GM12892 (cell line): ENCODE measurements around the gene C1orf167.

ENCODE experiments used
- DNase-seq: peaks from one replicate; pipeline ENCODE4 v3.0.0; 2011; ENCODE audit not compliant: insufficient read length
- FAIRE-seq: peaks from 2 replicates; lab custom pipeline; 2011; peaks lifted over from hg19 to GRCh38; lab: Jason Lieb, UNC
- POLR2A ChIP-seq: IDR thresholded peaks from 2 replicates; pipeline ENCODE4 v1.6.1; 2011; ENCODE audit warnings: low read depth, low read length, control low read depth
- POLR2AphosphoS5 ChIP-seq: IDR thresholded peaks from 2 replicates; pipeline ENCODE4 v1.6.1; 2011; ENCODE audit warnings: low read depth, low read length, control low read depth
- TAF1 ChIP-seq: IDR thresholded peaks from 2 replicates; pipeline ENCODE4 v1.6.1; 2011; ENCODE audit warnings: low read depth, mild to moderate bottlenecking, control low read depth, low read length, borderline replicate concordance

C1orf167 gene

GRCh38 chr1:11738096-11738495 lies 23.9 kb upstream of the C1orf167 start:
- no peak for FAIRE-seq
- no peak for DNase-seq
- TF ChIP-seq TAF1 (no peak), POLR2AphosphoS5 (no peak), POLR2A (no peak)

- no peak for DNase-seq
- TF ChIP-seq POLR2AphosphoS5 (no peak), TAF1 (no peak), POLR2A (no peak)
- FAIRE-seq, result no peak
Observed at GRCh38 chr1:11738783-11739182, 23.2 kb upstream of the C1orf167 start.

- TF ChIP-seq TAF1, result no peak
- DNase-seq (no peak), FAIRE-seq (no peak)
Observed at GRCh38 chr1:11740258-11741192, 21.5 kb upstream of the C1orf167 start.

DNA sequence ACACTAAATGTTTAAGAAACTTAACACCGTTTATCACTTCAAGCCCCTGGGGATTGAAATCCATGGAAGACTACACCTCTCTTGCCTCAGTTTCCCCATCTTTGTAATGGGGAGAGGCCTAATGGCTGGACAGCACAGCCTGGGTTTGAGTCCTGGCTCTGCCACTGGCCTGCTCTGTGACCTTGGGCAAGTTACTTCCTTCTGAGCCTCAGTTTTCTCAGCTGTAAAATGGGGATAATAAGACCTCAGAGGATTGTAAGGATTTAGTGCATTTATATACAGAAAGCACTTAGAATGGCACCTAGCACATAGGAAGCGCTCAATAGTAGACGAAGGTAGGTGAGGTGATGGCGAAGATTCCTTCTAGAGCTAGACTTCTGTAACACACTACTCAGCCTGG lies 20.5 kb upstream of the C1orf167 start:
- DNase-seq (no peak), FAIRE-seq (no peak)
- TF ChIP-seq POLR2A (no peak), TAF1 (no peak), POLR2AphosphoS5 (no peak)

DNA sequence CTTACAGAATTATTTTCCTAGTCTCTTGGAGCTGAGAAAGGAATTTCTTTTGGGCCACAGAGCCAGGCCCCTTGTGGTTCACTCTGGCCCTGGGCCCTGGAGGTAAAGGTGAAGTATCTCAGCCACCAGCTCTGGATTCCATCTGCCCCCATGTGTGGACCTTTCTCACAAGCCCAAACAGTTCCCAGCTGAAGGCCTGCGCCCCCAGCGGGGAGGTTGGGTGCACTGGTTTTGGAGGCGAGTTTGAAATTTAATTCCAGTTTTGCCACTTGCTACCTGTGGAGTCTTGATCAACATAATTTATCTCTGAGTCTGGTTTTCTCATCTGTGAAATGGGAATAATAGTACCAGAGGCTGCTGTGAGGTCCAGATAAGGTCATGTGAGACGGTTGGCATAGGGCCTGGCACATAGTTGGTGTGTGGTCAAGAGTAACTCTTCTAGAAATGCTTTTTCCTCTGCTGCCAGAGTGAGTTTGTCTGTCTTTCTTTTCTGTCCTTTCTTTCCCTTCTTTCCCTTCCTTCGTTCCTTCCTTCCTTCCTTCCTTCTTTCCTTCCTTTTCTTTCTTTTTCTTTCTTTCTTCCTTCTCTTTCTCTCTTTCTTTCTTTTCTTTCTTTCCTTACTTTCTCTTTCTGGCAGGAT lies 20.0 kb upstream of the C1orf167 start:
- FAIRE-seq (no peak), DNase-seq (no peak)
- TF ChIP-seq POLR2AphosphoS5, result no peak
- TF ChIP-seq POLR2A, result no peak
- TF ChIP-seq TAF1, result no peak

- FAIRE-seq, result no peak
- no peak for DNase-seq
- TF ChIP-seq POLR2A, result no peak
- TF ChIP-seq POLR2AphosphoS5, result no peak
- no peak for TF ChIP-seq TAF1
Observed at GRCh38 chr1:11744287-11744686, 17.7 kb upstream of the C1orf167 start.

DNA sequence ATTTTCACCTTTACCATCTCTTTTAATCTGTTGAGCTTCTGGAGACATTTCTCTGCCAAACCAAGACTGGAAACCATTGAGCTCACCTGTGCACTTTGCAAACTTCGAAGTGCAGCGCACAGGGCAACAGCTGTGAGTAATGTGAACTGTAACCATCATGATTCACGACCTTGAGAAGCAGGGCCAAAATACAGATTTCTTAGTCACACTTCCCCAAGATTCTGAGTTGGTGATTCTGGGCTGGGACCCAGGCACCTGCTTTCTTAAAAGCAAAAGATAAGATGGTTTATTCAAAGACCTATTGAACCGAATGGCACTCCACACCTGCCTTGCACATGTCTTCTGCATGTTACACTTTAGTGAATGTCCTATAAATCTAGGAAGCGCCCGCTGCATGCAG lies 15.9 kb upstream of the C1orf167 start:
- FAIRE-seq (no peak), DNase-seq (no peak)
- TF ChIP-seq TAF1 (no peak), POLR2A (no peak)

DNA sequence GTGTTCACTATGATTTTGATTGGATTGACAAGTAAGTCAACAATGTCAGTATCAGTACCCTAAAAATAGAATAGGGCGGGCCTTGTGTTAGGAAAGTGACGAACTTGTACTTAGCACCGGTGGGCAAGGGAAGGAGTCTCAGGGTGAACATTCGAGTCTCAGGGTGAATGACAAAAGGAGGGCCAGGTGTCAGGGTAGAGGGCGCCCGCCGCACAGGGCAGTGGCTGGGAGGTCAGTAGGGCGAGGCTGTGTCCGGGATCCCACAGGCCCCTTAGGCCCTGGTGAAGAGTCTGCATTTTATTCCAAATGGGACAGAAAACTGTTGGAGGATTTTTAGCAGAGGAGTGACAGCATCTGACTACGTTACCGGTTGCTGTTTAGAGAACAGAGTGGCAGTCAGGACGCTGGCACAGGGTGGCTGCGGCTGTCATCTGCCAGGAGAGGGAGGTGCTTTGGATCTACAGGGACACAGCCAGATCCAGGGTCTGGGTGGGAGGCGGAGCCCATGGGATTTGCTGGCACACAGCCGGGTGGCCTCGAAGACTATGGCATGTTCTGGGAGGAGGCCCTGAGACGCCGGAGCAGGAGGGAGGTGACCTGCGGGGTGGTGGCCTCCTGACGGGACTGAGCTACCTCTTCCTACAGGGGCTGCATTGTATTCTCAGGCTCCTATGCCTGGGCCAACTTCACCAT lies 15.1 kb upstream of the C1orf167 start:
- no peak for FAIRE-seq
- no peak for DNase-seq
- TF ChIP-seq POLR2A, result no peak
- no peak for TF ChIP-seq TAF1
- no peak for TF ChIP-seq POLR2AphosphoS5

DNA sequence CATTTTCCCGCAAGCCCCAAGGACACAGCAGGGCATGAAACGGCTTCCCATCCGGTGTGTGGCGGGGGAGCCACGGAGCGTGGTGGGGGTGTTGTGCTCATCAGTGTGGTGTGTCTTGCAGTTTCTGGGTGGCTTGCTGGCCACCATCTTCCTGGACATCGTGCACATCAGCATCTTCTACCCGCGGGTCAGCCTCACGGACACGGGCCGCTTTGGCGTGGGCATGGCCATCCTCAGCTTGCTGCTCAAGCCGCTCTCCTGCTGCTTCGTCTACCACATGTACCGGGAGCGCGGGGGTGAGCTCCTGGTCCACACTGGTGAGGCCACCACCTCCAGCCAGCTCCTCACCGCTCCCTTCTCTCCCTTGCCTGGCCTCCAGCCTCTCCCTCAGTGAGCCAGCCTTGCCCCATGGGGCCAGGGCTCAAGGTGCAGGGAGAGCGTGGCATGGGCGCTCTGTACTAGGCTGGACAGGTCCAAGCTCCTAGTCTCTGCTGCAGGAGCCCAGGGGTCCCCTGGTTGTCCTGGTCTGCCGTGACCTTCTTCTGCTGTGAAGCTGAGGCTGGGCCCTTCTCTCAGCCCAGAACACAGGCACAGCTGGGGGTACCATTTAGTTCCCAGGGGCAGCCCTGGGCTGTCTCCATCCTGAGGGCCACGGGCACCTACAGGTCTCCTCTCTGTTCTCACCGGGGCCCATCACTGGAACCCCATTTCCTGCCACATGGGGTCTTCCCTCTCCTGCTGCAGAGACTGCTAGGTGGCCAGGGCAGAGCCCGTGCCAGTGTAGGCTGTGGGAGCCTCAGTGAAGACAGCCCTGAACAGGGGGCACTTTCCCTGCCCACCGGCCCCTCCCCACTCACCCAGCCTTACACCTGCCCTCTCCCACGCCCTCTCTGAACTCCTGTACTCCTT lies 13.4 kb upstream of the C1orf167 start:
- FAIRE-seq (no peak), DNase-seq (no peak)
- TF ChIP-seq POLR2A (no peak), POLR2AphosphoS5 (no peak), TAF1 (no peak)

DNA sequence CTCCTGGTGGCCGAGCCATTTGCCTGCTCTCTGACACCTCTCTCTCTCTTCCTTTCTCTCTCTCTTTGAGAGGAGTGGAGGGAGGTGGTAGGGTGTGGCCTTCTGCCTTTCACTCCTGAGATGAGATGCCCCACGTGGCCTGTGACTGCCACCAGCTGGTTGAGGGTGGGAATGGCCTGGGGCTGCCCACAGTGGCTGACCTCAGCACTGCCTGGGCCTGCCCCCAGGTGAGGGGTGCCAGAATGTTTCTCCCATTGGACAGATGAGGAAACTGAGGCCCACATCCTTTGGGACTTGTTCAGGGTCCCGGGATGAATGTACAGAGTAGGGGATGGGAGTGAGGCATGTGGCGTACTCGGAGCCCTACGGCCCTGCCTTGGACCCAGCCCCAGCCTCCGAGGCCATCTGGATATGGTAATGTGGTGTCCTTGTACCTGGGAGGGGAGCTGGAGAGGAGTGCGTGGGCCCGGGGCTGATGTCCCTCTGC lies 12.7 kb upstream of the C1orf167 start:
- FAIRE-seq (peak; percentile 60), DNase-seq (peak; percentile 89)
- TF ChIP-seq TAF1, result no peak
- TF ChIP-seq POLR2AphosphoS5, result no peak
- TF ChIP-seq POLR2A, result no peak

DNA sequence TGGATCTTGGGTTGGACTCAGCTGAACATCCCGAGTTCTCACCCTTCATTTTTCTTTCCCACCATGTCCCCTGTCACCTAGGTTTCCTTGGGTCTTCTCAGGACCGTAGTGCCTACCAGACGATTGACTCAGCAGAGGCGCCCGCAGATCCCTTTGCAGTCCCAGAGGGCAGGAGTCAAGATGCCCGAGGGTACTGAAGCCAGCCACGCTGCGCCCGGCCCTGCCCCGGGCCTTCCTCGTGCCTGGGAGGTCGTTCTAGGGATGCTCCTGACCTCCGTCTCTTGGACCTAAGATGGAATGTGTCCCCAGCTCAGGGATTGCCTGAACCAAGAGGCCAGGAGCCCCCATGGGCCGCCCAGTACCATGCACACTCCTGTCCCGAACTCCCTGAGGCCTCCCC lies 12.0 kb upstream of the C1orf167 start:
- no peak for DNase-seq
- no peak for FAIRE-seq
- TF ChIP-seq TAF1 (no peak), POLR2AphosphoS5 (no peak), POLR2A (no peak)

GRCh38 chr1:11751087-11751486 lies 10.9 kb upstream of the C1orf167 start:
- no peak for DNase-seq
- FAIRE-seq, result no peak
- TF ChIP-seq POLR2A (no peak), TAF1 (no peak), POLR2AphosphoS5 (no peak)
